ENCODE measurements around the gene SSU72. TPM values are rescaled to one million over a fixed set of nuclear protein-coding genes. Genes with fewer than 3 reads are reported as not detected.
"Not testable (repeated sequence)": the region's sequence is repeated elsewhere in the genome, so short reads cannot be mapped to it uniquely, and the experiment has no call there.

SSU72 gene
- total RNA-seq, 4 donors from 2014 or later = 78.7 to 134 (median 112) TPM

DNA sequence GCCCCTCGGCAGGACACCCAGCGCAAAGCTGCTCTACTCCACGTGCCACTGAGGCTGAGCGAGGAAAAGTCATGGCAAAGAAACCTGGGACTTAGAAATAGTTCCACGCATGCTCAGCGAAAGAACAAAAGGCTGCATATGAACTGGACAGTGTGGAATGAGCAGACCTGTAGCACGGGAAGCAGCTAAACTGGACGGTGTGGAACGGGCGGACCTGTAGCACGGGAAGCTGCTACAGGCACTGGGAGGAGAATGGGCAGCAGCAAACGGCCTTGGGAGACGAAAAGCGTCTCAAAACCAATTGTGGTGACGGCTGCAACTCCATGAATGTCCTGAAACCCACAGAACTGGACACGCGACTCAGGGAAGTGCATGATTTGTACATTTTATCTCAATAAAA, 15.6 kb downstream of the SSU72 start:
- Histone ChIP-seq H3K4me1 (peaks cover 5 to 13% (median 10%) of the 10 kb centered on the region in 4 donors), H3K9me3 (no peaks in the 10 kb centered on the region), H3K27ac (replicated peaks in 1 of 4) (no peak overlapping the region), H3K27me3 (no peaks in the 10 kb centered on the region), H3K36me3 (peaks cover 33 to 65% (median 47%) of the 10 kb centered on the region in 4 donors), H3K4me3 (no peak overlapping the region)
- intact Hi-C loops (cut with DNase I) = no loop called here
- no peak for DNase-seq (ENCODE audit: extremely low spot score)
- TF ChIP-seq EP300 (IDR thresholded peaks at IDR 0.05) (no peak), POLR2AphosphoS5 (IDR thresholded peaks at IDR 0.05) (no peak), POLR2A (IDR thresholded peaks at IDR 0.05; ENCODE audit: low read depth) (no peak)
- TF ChIP-seq, protein P1, sequence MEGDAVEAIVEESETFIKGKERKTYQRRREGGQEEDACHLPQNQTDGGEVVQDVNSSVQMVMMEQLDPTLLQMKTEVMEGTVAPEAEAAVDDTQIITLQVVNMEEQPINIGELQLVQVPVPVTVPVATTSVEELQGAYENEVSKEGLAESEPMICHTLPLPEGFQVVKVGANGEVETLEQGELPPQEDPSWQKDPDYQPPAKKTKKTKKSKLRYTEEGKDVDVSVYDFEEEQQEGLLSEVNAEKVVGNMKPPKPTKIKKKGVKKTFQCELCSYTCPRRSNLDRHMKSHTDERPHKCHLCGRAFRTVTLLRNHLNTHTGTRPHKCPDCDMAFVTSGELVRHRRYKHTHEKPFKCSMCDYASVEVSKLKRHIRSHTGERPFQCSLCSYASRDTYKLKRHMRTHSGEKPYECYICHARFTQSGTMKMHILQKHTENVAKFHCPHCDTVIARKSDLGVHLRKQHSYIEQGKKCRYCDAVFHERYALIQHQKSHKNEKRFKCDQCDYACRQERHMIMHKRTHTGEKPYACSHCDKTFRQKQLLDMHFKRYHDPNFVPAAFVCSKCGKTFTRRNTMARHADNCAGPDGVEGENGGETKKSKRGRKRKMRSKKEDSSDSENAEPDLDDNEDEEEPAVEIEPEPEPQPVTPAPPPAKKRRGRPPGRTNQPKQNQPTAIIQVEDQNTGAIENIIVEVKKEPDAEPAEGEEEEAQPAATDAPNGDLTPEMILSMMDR (IDR thresholded peaks at IDR 0.05) = no peak
- WGBS = 80% methylated on average over 17 of the region's 17 CpGs

GRCh38 chr1:1558591-1558990, 16.1 kb downstream of the SSU72 start:
- no peak overlapping the region for H3K27ac ChIP-seq (replicated peaks in 1 of 4)
- intact Hi-C loops (cut with DNase I) = no loop called here
- H3K36me3 ChIP-seq = peaks cover 29 to 60% (median 42%) of the 10 kb centered on the region in 4 donors
- no peak for DNase-seq (ENCODE audit: extremely low spot score)
- peaks cover 4 to 17% (median 10%) of the 10 kb centered on the region in 4 donors for H3K4me1 ChIP-seq
- TF ChIP-seq POLR2AphosphoS5 (IDR thresholded peaks at IDR 0.05) (no peak), POLR2A (IDR thresholded peaks at IDR 0.05; ENCODE audit: low read depth) (no peak), EP300 (IDR thresholded peaks at IDR 0.05) (no peak)
- TF ChIP-seq, protein P1 (IDR thresholded peaks at IDR 0.05) = no peak
- WGBS = 63% methylated on average over 4 of the region's 4 CpGs
- no peaks in the 10 kb centered on the region for H3K9me3 ChIP-seq
- H3K4me3 ChIP-seq = no peak overlapping the region
- H3K27me3 ChIP-seq = no peaks in the 10 kb centered on the region

GRCh38 chr1:1557688-1558087, 17.0 kb downstream of the SSU72 start:
- Histone ChIP-seq H3K4me1 (peaks cover 4 to 17% (median 10%) of the 10 kb centered on the region in 4 donors), H3K36me3 (peaks cover 20 to 51% (median 33%) of the 10 kb centered on the region in 4 donors)
- DNase-seq (ENCODE audit: extremely low spot score); H3K27me3 ChIP-seq; intact Hi-C loops (cut with DNase I); H3K4me3 ChIP-seq; H3K27ac ChIP-seq (replicated peaks in 1 of 4); H3K9me3 ChIP-seq: not testable (repeated sequence)
- 93% methylated on average over 7 of the region's 7 CpGs for WGBS

DNA sequence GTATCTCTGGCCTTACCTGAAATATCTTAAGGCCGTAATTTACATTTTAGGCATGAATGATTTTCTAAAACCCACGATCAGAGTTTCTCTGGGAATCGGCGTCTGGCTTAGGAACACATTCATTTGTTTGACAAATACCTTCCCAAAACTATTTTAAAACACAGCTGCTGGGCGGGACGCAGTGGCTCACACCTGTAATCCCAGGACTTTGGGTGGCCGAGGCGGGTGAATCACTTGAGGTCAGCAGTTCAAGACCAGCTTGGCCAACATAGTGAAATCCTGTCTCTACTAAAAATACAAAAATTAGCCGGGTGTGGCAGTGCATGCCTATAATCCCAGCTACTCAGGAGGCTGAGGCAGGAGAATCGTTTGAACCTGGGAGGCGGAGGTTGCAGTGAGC, 17.7 kb downstream of the SSU72 start:
- H3K27ac ChIP-seq (replicated peaks in 1 of 4); intact Hi-C loops (cut with DNase I); H3K27me3 ChIP-seq; H3K9me3 ChIP-seq; H3K4me3 ChIP-seq; DNase-seq (ENCODE audit: extremely low spot score): not testable (repeated sequence)
- Histone ChIP-seq H3K36me3 (peaks cover 13 to 49% (median 26%) of the 10 kb centered on the region in 4 donors), H3K4me1 (peaks cover 4 to 17% (median 10%) of the 10 kb centered on the region in 4 donors)
- 89% methylated on average over 11 of the region's 11 CpGs for WGBS

DNA sequence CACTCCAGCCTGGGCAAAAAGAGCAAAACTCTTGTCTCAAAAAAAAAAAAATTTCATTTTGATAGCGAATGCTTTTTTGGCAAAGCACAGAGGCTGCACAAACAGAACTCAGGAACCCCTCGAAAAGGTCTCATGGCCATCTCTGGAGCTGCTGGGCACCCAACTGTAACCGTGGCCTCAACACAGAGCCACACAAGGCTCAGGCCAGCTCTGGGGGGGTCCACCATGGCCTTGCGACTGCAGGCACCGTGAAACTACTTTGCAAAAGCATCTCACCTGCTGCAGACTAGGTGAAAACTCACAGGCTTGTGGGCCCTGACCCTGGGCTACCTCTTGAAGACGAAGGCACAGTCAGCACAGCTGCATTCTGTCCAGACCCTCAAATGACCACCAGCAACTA, 18.2 kb downstream of the SSU72 start:
- Histone ChIP-seq H3K9me3 (no peaks in the 10 kb centered on the region), H3K4me3 (no peak overlapping the region), H3K27me3 (no peaks in the 10 kb centered on the region), H3K4me1 (peaks cover 4 to 20% (median 10%) of the 10 kb centered on the region in 4 donors), H3K27ac (replicated peaks in 1 of 4) (no peak overlapping the region), H3K36me3 (peaks cover 10 to 47% (median 24%) of the 10 kb centered on the region in 4 donors)
- no peak for DNase-seq (ENCODE audit: extremely low spot score)
- TF ChIP-seq, protein P1 (IDR thresholded peaks at IDR 0.05) = no peak
- TF ChIP-seq POLR2AphosphoS5 (IDR thresholded peaks at IDR 0.05) (no peak), POLR2A (IDR thresholded peaks at IDR 0.05; ENCODE audit: low read depth) (no peak), EP300 (IDR thresholded peaks at IDR 0.05) (no peak)
- WGBS = 85% methylated on average over 6 of the region's 6 CpGs
- intact Hi-C loops (cut with DNase I) = no loop called here

Measured in esophagus muscularis mucosa (tissue), 4 donors.